Measurements from ENCODE around the gene LRGUK. TPM values are rescaled to one million over a fixed set of nuclear protein-coding genes. Genes with fewer than 3 reads are reported as not detected.

Gene LRGUK
- total and polyA plus RNA-seq, 2 donors: 0.16 to 0.42 TPM

- no peak overlapping the region for H3K27ac ChIP-seq (ENCODE audit: low read depth in 1 of 2, low read length in 1 of 2)
- 83% methylated on average over 4 of the region's 4 CpGs for WGBS
- H3K9me3 ChIP-seq (ENCODE audit: control insufficient read depth in 2 of 2, insufficient read depth in 1 of 2, low read length in 1 of 2): no peaks in the 10 kb centered on the region
- no peaks in the 10 kb centered on the region for H3K36me3 ChIP-seq (ENCODE audit: control insufficient read depth in 2 of 2, insufficient read depth in 2 of 2, low read length in 1 of 2)
- no peaks in the 10 kb centered on the region for H3K27me3 ChIP-seq (ENCODE audit: control insufficient read depth in 2 of 2, insufficient read depth in 1 of 2, low read length in 1 of 2)
- no peak overlapping the region for H3K4me3 ChIP-seq (ENCODE audit: low read length in 2 of 2)
- no peak for DNase-seq (ENCODE audit: low read depth in 6 of 9, low spot score in 9 of 9)
- H3K4me1 ChIP-seq (ENCODE audit: control insufficient read depth in 2 of 2, insufficient read depth in 2 of 2, low read length in 2 of 2): no peaks in the 10 kb centered on the region
Measured at GRCh38 chr7:134114992-134115391, 12.1 kb upstream of the LRGUK start.

- H3K9me3 ChIP-seq (ENCODE audit: control insufficient read depth in 2 of 2, insufficient read depth in 1 of 2, low read length in 1 of 2): no peaks in the 10 kb centered on the region
- H3K4me1 ChIP-seq (ENCODE audit: control insufficient read depth in 2 of 2, insufficient read depth in 2 of 2, low read length in 2 of 2): no peaks in the 10 kb centered on the region
- no peak overlapping the region for H3K27ac ChIP-seq (ENCODE audit: low read depth in 1 of 2, low read length in 1 of 2)
- no peak overlapping the region for H3K4me3 ChIP-seq (ENCODE audit: low read length in 2 of 2)
- H3K27me3 ChIP-seq (ENCODE audit: control insufficient read depth in 2 of 2, insufficient read depth in 1 of 2, low read length in 1 of 2): peaks cover 0 to 2% of the 10 kb centered on the region in 2 donors
- WGBS: 92% methylated on average over 4 of the region's 4 CpGs
- DNase-seq (ENCODE audit: low read depth in 6 of 9, low spot score in 9 of 9): no peak
- H3K36me3 ChIP-seq (ENCODE audit: control insufficient read depth in 2 of 2, insufficient read depth in 2 of 2, low read length in 1 of 2): no peaks in the 10 kb centered on the region
Measured at GRCh38 chr7:134120405-134120804, 6.7 kb upstream of the LRGUK start.

- DNase-seq (ENCODE audit: low read depth in 6 of 9, low spot score in 9 of 9): no peak
- Histone ChIP-seq H3K27ac (ENCODE audit: low read depth in 1 of 2, low read length in 1 of 2) (no peak overlapping the region), H3K9me3 (ENCODE audit: control insufficient read depth in 2 of 2, insufficient read depth in 1 of 2, low read length in 1 of 2) (no peaks in the 10 kb centered on the region), H3K27me3 (ENCODE audit: control insufficient read depth in 2 of 2, insufficient read depth in 1 of 2, low read length in 1 of 2) (peaks cover 0 to 2% of the 10 kb centered on the region in 2 donors), H3K4me1 (ENCODE audit: control insufficient read depth in 2 of 2, insufficient read depth in 2 of 2, low read length in 2 of 2) (peaks cover 0 to 2% of the 10 kb centered on the region in 2 donors), H3K4me3 (ENCODE audit: low read length in 2 of 2) (no peak overlapping the region), H3K36me3 (ENCODE audit: control insufficient read depth in 2 of 2, insufficient read depth in 2 of 2, low read length in 1 of 2) (no peaks in the 10 kb centered on the region)
- 79% methylated on average over 3 of the region's 3 CpGs for WGBS
Measured at GRCh38 chr7:134121632-134122139, 5.5 kb upstream of the LRGUK start.

GRCh38 chr7:134122980-134123379 lies 4.2 kb upstream of the LRGUK start:
- Histone ChIP-seq H3K36me3 (ENCODE audit: control insufficient read depth in 2 of 2, insufficient read depth in 2 of 2, low read length in 1 of 2) (no peaks in the 10 kb centered on the region), H3K4me1 (ENCODE audit: control insufficient read depth in 2 of 2, insufficient read depth in 2 of 2, low read length in 2 of 2) (peaks cover 0 to 11% of the 10 kb centered on the region in 2 donors), H3K9me3 (ENCODE audit: control insufficient read depth in 2 of 2, insufficient read depth in 1 of 2, low read length in 1 of 2) (no peaks in the 10 kb centered on the region), H3K27ac (ENCODE audit: low read depth in 1 of 2, low read length in 1 of 2) (no peak overlapping the region), H3K4me3 (ENCODE audit: low read length in 2 of 2) (no peak overlapping the region), H3K27me3 (ENCODE audit: control insufficient read depth in 2 of 2, insufficient read depth in 1 of 2, low read length in 1 of 2) (peaks cover 0 to 2% of the 10 kb centered on the region in 2 donors)
- 88% methylated on average over 2 of the region's 2 CpGs for WGBS
- no peak for DNase-seq (ENCODE audit: low read depth in 6 of 9, low spot score in 9 of 9)

DNA sequence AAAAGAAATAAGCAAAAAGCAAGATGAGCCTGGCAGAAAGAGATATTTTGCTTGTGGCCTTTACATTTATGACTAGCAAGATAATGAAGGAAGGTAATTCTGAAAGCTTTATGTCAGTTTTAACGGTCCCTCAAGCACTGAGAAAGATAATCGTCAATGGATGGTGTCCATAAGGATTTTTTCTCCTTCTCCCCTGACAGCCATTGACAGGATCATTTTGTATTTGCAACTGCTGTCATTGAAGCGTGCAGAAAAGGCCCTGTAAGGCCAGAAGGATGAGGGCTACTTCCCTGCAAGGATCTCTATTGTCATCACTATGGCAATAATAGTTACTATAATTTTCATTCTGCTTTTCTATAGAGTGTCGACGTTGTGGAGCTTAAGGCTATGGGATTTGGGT lies 994 bp upstream of the LRGUK start:
- Histone ChIP-seq H3K27me3 (ENCODE audit: control insufficient read depth in 2 of 2, insufficient read depth in 1 of 2, low read length in 1 of 2) (peaks cover 2 to 4% of the 10 kb centered on the region in 2 donors), H3K9me3 (ENCODE audit: control insufficient read depth in 2 of 2, insufficient read depth in 1 of 2, low read length in 1 of 2) (no peaks in the 10 kb centered on the region), H3K36me3 (ENCODE audit: control insufficient read depth in 2 of 2, insufficient read depth in 2 of 2, low read length in 1 of 2) (no peaks in the 10 kb centered on the region), H3K4me1 (ENCODE audit: control insufficient read depth in 2 of 2, insufficient read depth in 2 of 2, low read length in 2 of 2) (peaks cover 0 to 11% of the 10 kb centered on the region in 2 donors), H3K4me3 (ENCODE audit: low read length in 2 of 2) (no peak overlapping the region), H3K27ac (ENCODE audit: low read depth in 1 of 2, low read length in 1 of 2) (no peak overlapping the region)
- DNase-seq (ENCODE audit: low read depth in 6 of 9, low spot score in 9 of 9): no peak
- 94% methylated on average over 5 of the region's 5 CpGs for WGBS

GRCh38 chr7:134126596-134126965 lies 559 bp upstream of the LRGUK start:
- Histone ChIP-seq H3K4me1 (ENCODE audit: control insufficient read depth in 2 of 2, insufficient read depth in 2 of 2, low read length in 2 of 2) (peaks cover 0 to 11% of the 10 kb centered on the region in 2 donors), H3K9me3 (ENCODE audit: control insufficient read depth in 2 of 2, insufficient read depth in 1 of 2, low read length in 1 of 2) (no peaks in the 10 kb centered on the region), H3K36me3 (ENCODE audit: control insufficient read depth in 2 of 2, insufficient read depth in 2 of 2, low read length in 1 of 2) (no peaks in the 10 kb centered on the region), H3K27ac (ENCODE audit: low read depth in 1 of 2, low read length in 1 of 2) (peak overlapping the region in 1 of 2 donors; percentile 34), H3K4me3 (ENCODE audit: low read length in 2 of 2) (peak overlapping the region; percentile 47 to 53), H3K27me3 (ENCODE audit: control insufficient read depth in 2 of 2, insufficient read depth in 1 of 2, low read length in 1 of 2) (peaks cover 2 to 4% of the 10 kb centered on the region in 2 donors)
- 23% methylated on average over 6 of the region's 6 CpGs for whole genome bisulfite sequencing
- DNase-seq (ENCODE audit: low read depth in 6 of 9, low spot score in 9 of 9): no peak

DNA sequence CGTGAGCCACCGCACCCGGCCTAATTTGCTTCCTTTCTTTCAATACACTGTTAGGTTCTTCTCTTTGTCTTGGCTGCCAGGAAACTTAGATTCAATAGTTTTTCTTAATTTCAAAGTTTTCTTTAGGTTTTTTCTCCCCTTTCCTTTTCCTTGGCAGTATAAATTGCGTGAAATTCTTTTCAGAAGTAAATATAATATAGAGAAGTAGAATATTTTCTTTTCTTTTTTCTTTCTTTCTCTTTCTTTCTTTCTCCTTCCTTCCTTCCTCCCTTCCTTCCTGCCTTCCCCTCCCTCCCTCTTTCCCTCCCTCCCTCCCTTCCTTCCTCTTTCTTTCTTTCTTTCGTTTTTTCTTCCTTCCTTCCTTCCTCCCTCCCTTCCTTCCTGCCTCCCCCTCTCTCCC lies 1.7 kb downstream of the LRGUK start:
- peaks cover 2 to 4% of the 10 kb centered on the region in 2 donors for H3K27me3 ChIP-seq (ENCODE audit: control insufficient read depth in 2 of 2, insufficient read depth in 1 of 2, low read length in 1 of 2)
- no peak for DNase-seq (ENCODE audit: low read depth in 6 of 9, low spot score in 9 of 9)
- H3K27ac ChIP-seq (ENCODE audit: low read depth in 1 of 2, low read length in 1 of 2): no peak overlapping the region
- no peaks in the 10 kb centered on the region for H3K9me3 ChIP-seq (ENCODE audit: control insufficient read depth in 2 of 2, insufficient read depth in 1 of 2, low read length in 1 of 2)
- no peaks in the 10 kb centered on the region for H3K36me3 ChIP-seq (ENCODE audit: control insufficient read depth in 2 of 2, insufficient read depth in 2 of 2, low read length in 1 of 2)
- H3K4me1 ChIP-seq (ENCODE audit: control insufficient read depth in 2 of 2, insufficient read depth in 2 of 2, low read length in 2 of 2): peaks cover 0 to 11% of the 10 kb centered on the region in 2 donors
- H3K4me3 ChIP-seq (ENCODE audit: low read length in 2 of 2): no peak overlapping the region
- WGBS: 79% methylated on average over 5 of the region's 5 CpGs

DNA sequence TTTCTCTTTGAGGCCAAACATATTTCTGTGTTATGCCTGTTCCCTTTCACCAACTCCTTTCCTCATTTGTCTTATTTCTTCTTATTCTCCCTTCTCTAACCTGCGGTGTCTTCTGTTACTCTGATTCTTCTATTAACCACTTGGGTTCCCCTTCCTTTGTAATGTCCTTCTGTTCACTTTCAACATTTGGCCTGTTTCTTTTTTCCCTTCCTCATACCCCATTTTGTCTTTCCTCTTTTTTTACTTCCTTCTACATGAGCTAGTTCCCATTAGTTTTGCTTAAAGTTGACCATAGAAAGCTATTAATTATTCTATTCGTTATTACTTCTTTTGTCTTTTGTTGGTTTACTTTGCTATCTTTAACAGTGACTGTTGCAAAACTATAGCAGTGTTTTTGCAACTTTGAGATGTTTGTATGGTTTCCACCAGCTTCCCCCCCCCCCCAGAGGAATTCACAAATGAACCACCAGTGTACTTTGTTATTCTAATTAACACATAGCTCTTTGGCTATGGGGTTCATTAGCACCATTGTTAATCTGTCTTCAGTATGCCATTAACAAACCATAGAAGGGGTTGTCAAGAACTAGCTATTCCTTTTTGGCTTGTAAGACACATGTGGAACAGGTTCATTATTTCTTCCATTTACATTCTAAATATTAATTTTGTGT lies 2.9 kb downstream of the LRGUK start:
- no peak overlapping the region for H3K4me3 ChIP-seq (ENCODE audit: low read length in 2 of 2)
- no peaks in the 10 kb centered on the region for H3K36me3 ChIP-seq (ENCODE audit: control insufficient read depth in 2 of 2, insufficient read depth in 2 of 2, low read length in 1 of 2)
- H3K9me3 ChIP-seq (ENCODE audit: control insufficient read depth in 2 of 2, insufficient read depth in 1 of 2, low read length in 1 of 2): no peaks in the 10 kb centered on the region
- DNase-seq (ENCODE audit: low read depth in 6 of 9, low spot score in 9 of 9): no peak
- H3K4me1 ChIP-seq (ENCODE audit: control insufficient read depth in 2 of 2, insufficient read depth in 2 of 2, low read length in 2 of 2): peaks cover 0 to 11% of the 10 kb centered on the region in 2 donors
- H3K27me3 ChIP-seq (ENCODE audit: control insufficient read depth in 2 of 2, insufficient read depth in 1 of 2, low read length in 1 of 2): peaks cover 2 to 4% of the 10 kb centered on the region in 2 donors
- no peak overlapping the region for H3K27ac ChIP-seq (ENCODE audit: low read depth in 1 of 2, low read length in 1 of 2)
- 44% methylated on average over 2 of the region's 2 CpGs for WGBS

- Histone ChIP-seq H3K27me3 (ENCODE audit: control insufficient read depth in 2 of 2, insufficient read depth in 1 of 2, low read length in 1 of 2) (no peaks in the 10 kb centered on the region), H3K36me3 (ENCODE audit: control insufficient read depth in 2 of 2, insufficient read depth in 2 of 2, low read length in 1 of 2) (no peaks in the 10 kb centered on the region), H3K27ac (ENCODE audit: low read depth in 1 of 2, low read length in 1 of 2) (no peak overlapping the region), H3K4me1 (ENCODE audit: control insufficient read depth in 2 of 2, insufficient read depth in 2 of 2, low read length in 2 of 2) (no peaks in the 10 kb centered on the region), H3K9me3 (ENCODE audit: control insufficient read depth in 2 of 2, insufficient read depth in 1 of 2, low read length in 1 of 2) (no peaks in the 10 kb centered on the region), H3K4me3 (ENCODE audit: low read length in 2 of 2) (no peak overlapping the region)
- no peak for DNase-seq (ENCODE audit: low read depth in 6 of 9, low spot score in 9 of 9)
- WGBS: 95% methylated on average over 3 of the region's 3 CpGs
Measured at GRCh38 chr7:134134004-134134403, 6.9 kb downstream of the LRGUK start.
